ENCODE results near the gene TIMP2. TPM values are rescaled to one million over a fixed set of nuclear protein-coding genes. Genes with fewer than 3 reads are reported as not detected.

The TIMP2 gene
- total and polyA plus RNA-seq, 2 experiments from 2014 or later, result 10.6 to 22.5 TPM

DNA sequence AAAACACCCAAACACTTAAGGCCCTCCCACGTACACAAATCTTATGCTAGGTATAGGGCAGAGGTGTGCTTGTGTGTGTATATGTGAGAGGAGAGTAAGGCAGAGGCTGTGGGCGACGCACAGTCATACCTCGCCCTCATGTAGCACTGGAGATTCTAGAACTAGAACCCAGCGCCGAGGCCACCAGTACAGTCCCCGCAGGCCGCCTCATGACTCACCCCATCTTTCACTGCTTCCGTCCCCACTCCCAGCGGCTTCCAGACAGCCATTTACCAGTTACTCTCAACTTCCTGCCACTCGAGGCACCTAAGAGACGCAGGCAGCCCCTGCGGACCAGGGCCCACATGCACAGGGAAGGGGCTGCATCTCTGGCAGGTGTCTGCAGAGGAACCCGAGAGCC is 119.9 kb downstream of the TIMP2 start (continued):
- TF ChIP-seq, protein P1, sequence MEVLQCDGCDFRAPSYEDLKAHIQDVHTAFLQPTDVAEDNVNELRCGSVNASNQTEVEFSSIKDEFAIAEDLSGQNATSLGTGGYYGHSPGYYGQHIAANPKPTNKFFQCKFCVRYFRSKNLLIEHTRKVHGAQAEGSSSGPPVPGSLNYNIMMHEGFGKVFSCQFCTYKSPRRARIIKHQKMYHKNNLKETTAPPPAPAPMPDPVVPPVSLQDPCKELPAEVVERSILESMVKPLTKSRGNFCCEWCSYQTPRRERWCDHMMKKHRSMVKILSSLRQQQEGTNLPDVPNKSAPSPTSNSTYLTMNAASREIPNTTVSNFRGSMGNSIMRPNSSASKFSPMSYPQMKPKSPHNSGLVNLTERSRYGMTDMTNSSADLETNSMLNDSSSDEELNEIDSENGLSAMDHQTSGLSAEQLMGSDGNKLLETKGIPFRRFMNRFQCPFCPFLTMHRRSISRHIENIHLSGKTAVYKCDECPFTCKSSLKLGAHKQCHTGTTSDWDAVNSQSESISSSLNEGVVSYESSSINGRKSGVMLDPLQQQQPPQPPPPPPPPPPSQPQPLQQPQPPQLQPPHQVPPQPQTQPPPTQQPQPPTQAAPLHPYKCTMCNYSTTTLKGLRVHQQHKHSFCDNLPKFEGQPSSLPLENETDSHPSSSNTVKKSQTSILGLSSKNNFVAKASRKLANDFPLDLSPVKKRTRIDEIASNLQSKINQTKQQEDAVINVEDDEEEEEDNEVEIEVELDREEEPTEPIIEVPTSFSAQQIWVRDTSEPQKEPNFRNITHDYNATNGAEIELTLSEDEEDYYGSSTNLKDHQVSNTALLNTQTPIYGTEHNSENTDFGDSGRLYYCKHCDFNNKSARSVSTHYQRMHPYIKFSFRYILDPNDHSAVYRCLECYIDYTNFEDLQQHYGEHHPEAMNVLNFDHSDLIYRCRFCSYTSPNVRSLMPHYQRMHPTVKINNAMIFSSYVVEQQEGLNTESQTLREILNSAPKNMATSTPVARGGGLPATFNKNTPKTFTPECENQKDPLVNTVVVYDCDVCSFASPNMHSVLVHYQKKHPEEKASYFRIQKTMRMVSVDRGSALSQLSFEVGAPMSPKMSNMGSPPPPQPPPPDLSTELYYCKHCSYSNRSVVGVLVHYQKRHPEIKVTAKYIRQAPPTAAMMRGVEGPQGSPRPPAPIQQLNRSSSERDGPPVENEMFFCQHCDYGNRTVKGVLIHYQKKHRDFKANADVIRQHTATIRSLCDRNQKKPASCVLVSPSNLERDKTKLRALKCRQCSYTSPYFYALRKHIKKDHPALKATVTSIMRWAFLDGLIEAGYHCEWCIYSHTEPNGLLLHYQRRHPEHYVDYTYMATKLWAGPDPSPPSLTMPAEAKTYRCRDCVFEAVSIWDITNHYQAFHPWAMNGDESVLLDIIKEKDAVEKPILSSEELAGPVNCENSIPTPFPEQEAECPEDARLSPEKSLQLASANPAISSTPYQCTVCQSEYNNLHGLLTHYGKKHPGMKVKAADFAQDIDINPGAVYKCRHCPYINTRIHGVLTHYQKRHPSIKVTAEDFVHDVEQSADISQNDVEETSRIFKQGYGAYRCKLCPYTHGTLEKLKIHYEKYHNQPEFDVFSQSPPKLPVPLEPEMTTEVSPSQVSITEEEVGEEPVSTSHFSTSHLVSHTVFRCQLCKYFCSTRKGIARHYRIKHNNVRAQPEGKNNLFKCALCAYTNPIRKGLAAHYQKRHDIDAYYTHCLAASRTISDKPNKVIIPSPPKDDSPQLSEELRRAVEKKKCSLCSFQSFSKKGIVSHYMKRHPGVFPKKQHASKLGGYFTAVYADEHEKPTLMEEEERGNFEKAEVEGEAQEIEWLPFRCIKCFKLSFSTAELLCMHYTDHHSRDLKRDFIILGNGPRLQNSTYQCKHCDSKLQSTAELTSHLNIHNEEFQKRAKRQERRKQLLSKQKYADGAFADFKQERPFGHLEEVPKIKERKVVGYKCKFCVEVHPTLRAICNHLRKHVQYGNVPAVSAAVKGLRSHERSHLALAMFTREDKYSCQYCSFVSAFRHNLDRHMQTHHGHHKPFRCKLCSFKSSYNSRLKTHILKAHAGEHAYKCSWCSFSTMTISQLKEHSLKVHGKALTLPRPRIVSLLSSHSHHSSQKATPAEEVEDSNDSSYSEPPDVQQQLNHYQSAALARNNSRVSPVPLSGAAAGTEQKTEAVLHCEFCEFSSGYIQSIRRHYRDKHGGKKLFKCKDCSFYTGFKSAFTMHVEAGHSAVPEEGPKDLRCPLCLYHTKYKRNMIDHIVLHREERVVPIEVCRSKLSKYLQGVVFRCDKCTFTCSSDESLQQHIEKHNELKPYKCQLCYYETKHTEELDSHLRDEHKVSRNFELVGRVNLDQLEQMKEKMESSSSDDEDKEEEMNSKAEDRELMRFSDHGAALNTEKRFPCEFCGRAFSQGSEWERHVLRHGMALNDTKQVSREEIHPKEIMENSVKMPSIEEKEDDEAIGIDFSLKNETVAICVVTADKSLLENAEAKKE (CRISPR knock-in tag; IDR thresholded peaks at IDR 0.05), result no peak
- TF ChIP-seq POLR2AphosphoS5 (IDR thresholded peaks at IDR 0.05; ENCODE audit: low read depth) (no peak), STAT1 (IDR thresholded peaks at IDR 0.05; ENCODE audit: unreplicated experiment) (no peak), ZNF114 (CRISPR knock-in tag; IDR thresholded peaks at IDR 0.05) (no peak), ZNF331 (CRISPR knock-in tag; IDR thresholded peaks at IDR 0.05; ENCODE audit: low read depth) (no peak), EZH2 (IDR thresholded peaks at IDR 0.05; ENCODE audit: low read depth, unreplicated experiment) (no peak)
- TF ChIP-seq, protein P2, sequence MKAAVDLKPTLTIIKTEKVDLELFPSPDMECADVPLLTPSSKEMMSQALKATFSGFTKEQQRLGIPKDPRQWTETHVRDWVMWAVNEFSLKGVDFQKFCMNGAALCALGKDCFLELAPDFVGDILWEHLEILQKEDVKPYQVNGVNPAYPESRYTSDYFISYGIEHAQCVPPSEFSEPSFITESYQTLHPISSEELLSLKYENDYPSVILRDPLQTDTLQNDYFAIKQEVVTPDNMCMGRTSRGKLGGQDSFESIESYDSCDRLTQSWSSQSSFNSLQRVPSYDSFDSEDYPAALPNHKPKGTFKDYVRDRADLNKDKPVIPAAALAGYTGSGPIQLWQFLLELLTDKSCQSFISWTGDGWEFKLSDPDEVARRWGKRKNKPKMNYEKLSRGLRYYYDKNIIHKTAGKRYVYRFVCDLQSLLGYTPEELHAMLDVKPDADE (IDR thresholded peaks at IDR 0.05), result no peak

DNA sequence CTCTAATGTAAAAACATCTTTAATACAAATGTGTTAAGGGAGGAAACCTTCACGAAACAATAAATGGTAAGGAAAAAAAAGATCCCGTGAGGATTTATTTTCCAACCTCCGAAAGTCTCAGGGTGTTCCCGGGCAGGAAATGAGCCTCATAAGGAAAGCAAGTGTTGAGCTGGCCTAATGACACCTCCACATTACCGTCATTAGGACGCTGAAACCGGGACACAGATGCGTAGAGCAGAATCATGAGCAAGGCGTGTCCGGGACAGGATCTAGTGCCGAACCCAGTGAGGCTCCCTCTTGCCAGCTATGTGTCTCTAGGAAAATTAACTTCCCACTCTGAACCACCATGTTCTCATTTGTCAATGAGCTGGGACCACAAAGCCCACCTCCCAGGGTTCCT is 120.4 kb downstream of the TIMP2 start:
- H2AFZ ChIP-seq, result no peak overlapping the region
- peaks cover 19% of the 10 kb centered on the region for H4K20me1 ChIP-seq (replicated peaks; ENCODE audit: insufficient read depth)
- Mint-ChIP-seq H3K4me1 (no peaks in the 10 kb centered on the region), H3K27ac (no peak overlapping the region; the same call in 1 of the 2 replicates), H3K9me3 (no peaks in the 10 kb centered on the region; the same call in 2 of the 3 replicates), H3K36me3 (ENCODE audit: low read depth) (peaks cover 84% of the 10 kb centered on the region), H3K4me3 (no peak overlapping the region; the same call in 2 of the 3 replicates), H3K27me3 (ENCODE audit: insufficient read depth, low read depth, poor library complexity) (peaks cover 5% of the 10 kb centered on the region)
- no peaks in the 10 kb centered on the region for H3K79me2 ChIP-seq (replicated peaks; ENCODE audit: insufficient read depth)
- no peak for ATAC-seq
- no peaks in the 10 kb centered on the region for H3F3A ChIP-seq (replicated peaks; ENCODE audit: low read depth)
- DNase-seq (ENCODE audit: low spot score), result no peak
- no peaks in the 10 kb centered on the region for H3K4me1 ChIP-seq (ENCODE audit: insufficient read depth)
- peaks cover 41% of the 10 kb centered on the region for H3K36me3 ChIP-seq (ENCODE audit: insufficient read depth)
- H3K27me3 ChIP-seq (ENCODE audit: insufficient read depth), result no peaks in the 10 kb centered on the region
- H3K4me2 ChIP-seq, result no peak overlapping the region
- H3K27ac ChIP-seq (ENCODE audit: low read depth), result no peak overlapping the region
- no peaks in the 10 kb centered on the region for H3K9me2 ChIP-seq (ENCODE audit: insufficient read depth)
- H3K4me3 ChIP-seq, result no peak overlapping the region
- no peak for TF ChIP-seq ZNF331 (CRISPR knock-in tag; IDR thresholded peaks at IDR 0.05; ENCODE audit: low read depth)
- TF ChIP-seq, protein P1 (CRISPR knock-in tag; IDR thresholded peaks at IDR 0.05), result no peak
- no peak for TF ChIP-seq CREB1 (CRISPR knock-in tag; IDR thresholded peaks at IDR 0.05; ENCODE audit: low read depth)
- TF ChIP-seq STAT1 (IDR thresholded peaks at IDR 0.05; ENCODE audit: unreplicated experiment), result no peak
- TF ChIP-seq EZH2phosphoT487 (IDR thresholded peaks at IDR 0.05; ENCODE audit: unreplicated experiment), result no peak

Data from GM23338 (cell line).